GM15510 (cell line): ENCODE data around the gene MSI2.

Experiments used
- POLR2A ChIP-seq: IDR thresholded peaks from 3 replicates; pipeline ENCODE4 v1.6.1; 2011; ENCODE audit warnings: borderline replicate concordance; ENCODE audit not compliant: insufficient read length; ENCODE audit errors: extremely low read depth

The MSI2 gene

GRCh38 chr17:57434361-57434760 lies 178.0 kb downstream of the MSI2 start:
- TF ChIP-seq POLR2A: no peak

GRCh38 chr17:57436565-57436964 lies 180.2 kb downstream of the MSI2 start:
- TF ChIP-seq POLR2A: no peak

GRCh38 chr17:57438066-57438731 lies 181.9 kb downstream of the MSI2 start:
- TF ChIP-seq POLR2A: no peak

- no peak for TF ChIP-seq POLR2A
These were observed 183.3 kb downstream of the MSI2 start for GRCh38 chr17:57439651-57440050.

GRCh38 chr17:57440522-57441269 lies 184.4 kb downstream of the MSI2 start:
- TF ChIP-seq POLR2A: no peak

GRCh38 chr17:57441270-57441600 lies 184.9 kb downstream of the MSI2 start:
- no peak for TF ChIP-seq POLR2A

- TF ChIP-seq POLR2A: no peak
These were observed 186.1 kb downstream of the MSI2 start for GRCh38 chr17:57442401-57442823.

- TF ChIP-seq POLR2A: no peak
These were observed 186.7 kb downstream of the MSI2 start for GRCh38 chr17:57442914-57443571.

- no peak for TF ChIP-seq POLR2A
These were observed 187.5 kb downstream of the MSI2 start for GRCh38 chr17:57443781-57444180.

- no peak for TF ChIP-seq POLR2A
These were observed 188.5 kb downstream of the MSI2 start for GRCh38 chr17:57444682-57445450.

- TF ChIP-seq POLR2A: no peak
These were observed 189.6 kb downstream of the MSI2 start for GRCh38 chr17:57445772-57446472.

GRCh38 chr17:57447357-57447989 lies 191.2 kb downstream of the MSI2 start:
- no peak for TF ChIP-seq POLR2A

GRCh38 chr17:57447990-57448758 lies 191.9 kb downstream of the MSI2 start:
- no peak for TF ChIP-seq POLR2A
